A549 (cell line): ENCODE results near the gene FOXQ1. TPM values are rescaled to one million over a fixed set of nuclear protein-coding genes. Genes with fewer than 3 reads are reported as not detected.

ENCODE experiments used
- ATAC-seq, 2 experiments: fragments of 200-7000 bp in 1 of 2; fragments of >200 bp in 1 of 2; cut with Nextera tagmentation in 1 of 2; cut with Tn5 transposase in 1 of 2; 3 replicates each; pipeline versions ENCODE4 v1.8.0 to v1.9.1; 2018 to 2020; ENCODE audit warnings: mild to moderate bottlenecking in 1 of 2, moderate library complexity in 1 of 2
- CTCF ChIA-PET: fragments of 300-600 bp; sonication (Branson Sonifier 250); formaldehyde crosslinking; extraction: SDS; loops from one replicate; lab custom pipeline; 2021; ENCODE audit warnings: antibody characterized with exemption, inconsistent platforms; lab: Yijun Ruan, JAX
- POLR2A ChIA-PET: fragments of 350-600 bp; formaldehyde crosslinking; extraction: SDS; loops from one replicate; lab custom pipeline; 2021; ENCODE audit warnings: antibody characterized with exemption, inconsistent platforms; lab: Yijun Ruan, JAX
- DNase-seq, 2 experiments: peaks; one replicate each; pipeline versions ENCODE4 v3.0.0 to v3.0.0-alpha.2; 2011 to 2016; ENCODE audit warnings: low read depth in 1 of 2, low spot score in 1 of 2
- FAIRE-seq: peaks from 2 replicates; lab custom pipeline; 2011; peaks lifted over from hg19 to GRCh38; lab: Jason Lieb, UNC
- H3K27ac ChIP-seq, 2 experiments: fragments of >200 bp; sonication (Bioruptor Twin); formaldehyde crosslinking; 3 replicates each; pipeline ENCODE4 v1.5.1; 2016 to 2017
- H3K4me1 ChIP-seq: fragments of >200 bp; sonication (Bioruptor Twin); formaldehyde crosslinking; 3 replicates; pipeline ENCODE4 v1.6.1; 2016
- H3K4me2 ChIP-seq: fragments of >200 bp; sonication (Bioruptor Twin); formaldehyde crosslinking; 3 replicates; pipeline ENCODE4 v1.6.1; 2016
- H3K4me3 ChIP-seq: fragments of >200 bp; sonication (Bioruptor Twin); formaldehyde crosslinking; 3 replicates; pipeline ENCODE4 v1.5.1; 2016
- H3K9me3 ChIP-seq: fragments of >200 bp; sonication (Bioruptor Twin); formaldehyde crosslinking; 3 replicates; pipeline ENCODE4 v1.6.1; 2016
- ATOH8 ChIP-seq: fragments of 250-450 bp; sonication (Bioruptor Pico); IDR thresholded peaks from 2 replicates; pipeline ENCODE4 v1.5.0; 2020; ENCODE audit warnings: low read depth, mild to moderate bottlenecking, moderate library complexity
- CBX2 ChIP-seq: fragments of 200-600 bp; sonication (generic); IDR thresholded peaks from 2 replicates; pipeline ENCODE4 v1.6.1; 2016; ENCODE audit warnings: low read depth, mild to moderate bottlenecking, borderline replicate concordance
- CBX8 ChIP-seq: fragments of 200-600 bp; sonication (generic); IDR thresholded peaks from 2 replicates; pipeline ENCODE4 v1.6.1; 2016
- CTCF ChIP-seq: fragments of >200 bp; sonication (Bioruptor Twin); formaldehyde crosslinking; IDR thresholded peaks from 3 replicates; pipeline ENCODE4 v1.5.1; 2016
- E2F6 ChIP-seq: IDR thresholded peaks from 2 replicates; pipeline ENCODE4 v1.6.1; 2012; ENCODE audit warnings: low read depth, borderline replicate concordance
- EHF ChIP-seq: fragments of 250-450 bp; sonication (Bioruptor Pico); IDR thresholded peaks from 2 replicates; pipeline ENCODE4 v1.5.0; 2020; ENCODE audit warnings: mild to moderate bottlenecking
- FOSL2 ChIP-seq, 2 experiments: fragments of 450-650 bp in 1 of 2; fragments of >200 bp in 1 of 2; sonication (Bioruptor Twin) in 1 of 2; formaldehyde crosslinking; IDR thresholded peaks; 2 replicates each; pipeline versions ENCODE4 v1.5.0 to v1.6.1; 2016 to 2020; ENCODE audit warnings: mild to moderate bottlenecking in 1 of 2, moderate library complexity in 1 of 2
- FOXS1 ChIP-seq: fragments of 250-450 bp; sonication (Bioruptor Pico); IDR thresholded peaks from 2 replicates; pipeline ENCODE4 v1.5.0; 2020; ENCODE audit warnings: mild to moderate bottlenecking, moderate library complexity
- HEYL ChIP-seq: fragments of 250-450 bp; sonication (Bioruptor Pico); IDR thresholded peaks from 2 replicates; pipeline ENCODE4 v1.8.0; 2021; ENCODE audit warnings: mild to moderate bottlenecking, moderate library complexity
- HMGXB4 ChIP-seq: fragments of 250-450 bp; sonication (Bioruptor Pico); IDR thresholded peaks from 2 replicates; pipeline ENCODE4 v1.5.0; 2021; ENCODE audit warnings: mild to moderate bottlenecking, moderate library complexity, borderline replicate concordance
- HOXB13 ChIP-seq: fragments of 250-450 bp; sonication (Bioruptor Pico); IDR thresholded peaks from 2 replicates; pipeline ENCODE4 v1.5.0; 2020; ENCODE audit warnings: low read depth, mild to moderate bottlenecking, moderate library complexity
- JUNB ChIP-seq: fragments of >200 bp; sonication (Bioruptor Twin); formaldehyde crosslinking; IDR thresholded peaks from 2 replicates; pipeline ENCODE4 v1.6.1; 2016
- MAFK ChIP-seq: fragments of 450-650 bp; IDR thresholded peaks from 2 replicates; pipeline ENCODE4 v1.6.1; 2014; ENCODE audit not compliant: partially characterized antibody
- MYC ChIP-seq: IDR thresholded peaks from 2 replicates; pipeline ENCODE4 v1.6.1; 2012; ENCODE audit warnings: mild to moderate bottlenecking, inconsistent platforms, low read length, improper control_type of control experiment, borderline replicate concordance
- PHF8 ChIP-seq: fragments of 200-600 bp; sonication (generic); IDR thresholded peaks from 2 replicates; pipeline ENCODE4 v1.6.1; 2016; ENCODE audit warnings: low read depth, mild to moderate bottlenecking, antibody characterized with exemption, moderate library complexity, borderline replicate concordance
- POLR2AphosphoS2 ChIP-seq: conservative IDR thresholded peaks from 2 replicates; pipeline ENCODE4 v1.6.1; 2012; ENCODE audit warnings: low read length, improper control_type of control experiment, inconsistent platforms
- RFX5 ChIP-seq: fragments of 450-650 bp; IDR thresholded peaks from 2 replicates; pipeline ENCODE4 v1.7.1; 2014; ENCODE audit warnings: antibody characterized with exemption, mild to moderate bottlenecking, moderate library complexity
- SMC3 ChIP-seq: fragments of >200 bp; sonication (Bioruptor Twin); formaldehyde crosslinking; IDR thresholded peaks from 3 replicates; pipeline ENCODE4 v1.6.1; 2018; ENCODE audit warnings: inconsistent platforms
- TFCP2L1 ChIP-seq: fragments of 250-450 bp; sonication (Bioruptor Pico); IDR thresholded peaks from 2 replicates; pipeline ENCODE4 v1.5.0; 2021; ENCODE audit warnings: mild to moderate bottlenecking
- TP53 ChIP-seq: fragments of 250-450 bp; sonication (Bioruptor Pico); IDR thresholded peaks from 2 replicates; pipeline ENCODE4 v1.5.0; 2021; ENCODE audit warnings: mild to moderate bottlenecking, moderate library complexity
- ZFP36 ChIP-seq: fragments of 450-650 bp; IDR thresholded peaks from 2 replicates; pipeline ENCODE4 v1.6.1; 2014; ENCODE audit warnings: borderline replicate concordance; ENCODE audit not compliant: partially characterized antibody
- ZNF302 ChIP-seq: fragments of 250-450 bp; sonication (Bioruptor Pico); IDR thresholded peaks from 2 replicates; pipeline ENCODE4 v1.9.0; 2021; ENCODE audit warnings: inconsistent platforms, mild to moderate bottlenecking, moderate library complexity
- ZSCAN20 ChIP-seq: fragments of 250-450 bp; sonication (Bioruptor Pico); IDR thresholded peaks from 2 replicates; pipeline ENCODE4 v1.8.0; 2022; ENCODE audit warnings: mild to moderate bottlenecking, moderate library complexity
- WGBS: methylation state at CpG from one replicate; pipeline ENCODE4 v1.1.6; 2017; ENCODE audit errors: missing lambda C conversion rate; 5-methylcytosine and 5-hydroxymethylcytosine counted together
- polyA plus RNA-seq, 4 experiments: library from polyadenylated mRNA; depleted of rRNA in 3 of 4; stranded (reverse); fragments of >200 nt; fragmentation: RNase III in 1 of 4; extraction: RNeasy Plus Mini Kit Qiagen cat#74134 plus additional on column Dnase treatment in 1 of 4; gene quantifications; 2 replicates in 3 of 4; 3 replicates in 1 of 4; pipeline ENCODE4 v1.2.3, GENCODE V29; 2011 to 2017

The FOXQ1 gene
- polyA plus RNA-seq, 2 of the 4 experiments (the other 2 are of a cell fraction) = 3.5 to 3.6 TPM

- no peak overlapping the region for H3K27ac ChIP-seq
- no peak for TF ChIP-seq FOSL2 (IDR thresholded peaks at IDR 0.05)
- peak; percentile 34; the same call in 1 of the 2 replicates for TF ChIP-seq FOSL2 (CRISPR knock-in tag; IDR thresholded peaks at IDR 0.05)
- TF ChIP-seq EHF (CRISPR knock-in tag) = no peak
- TF ChIP-seq CBX8 = no peak
- no peak for TF ChIP-seq PHF8
- no peak for TF ChIP-seq CBX2
- WGBS = 73% methylated on average over 5 of the region's 5 CpGs
- FAIRE-seq = no peak
- H3K9me3 ChIP-seq = peaks cover 14% of the 10 kb centered on the region; the same call in 2 of the 3 replicates
- H3K4me2 ChIP-seq = no peak overlapping the region
- H3K4me1 ChIP-seq = no peaks in the 10 kb centered on the region
- ATAC-seq = no peak
- ChIA-PET CTCF (interaction anchor here (0.6 to 1.4 kb wide), 7 partner anchors 8 to 991 kb away, joined by 3 to 6 read pairs (median 3); no protein-coding TSS in a partner anchor), POLR2A (no interaction called here)
- no peak overlapping the region for H3K4me3 ChIP-seq
- no peak for DNase-seq
Observed at GRCh38 chr6:1346558-1347091, 34.7 kb downstream of the FOXQ1 start.

GRCh38 chr6:1347161-1347560, 35.3 kb downstream of the FOXQ1 start:
- POLR2A ChIA-PET = no interaction called here
- Histone ChIP-seq H3K27ac (no peak overlapping the region), H3K9me3 (peaks cover 18% of the 10 kb centered on the region), H3K4me1 (no peaks in the 10 kb centered on the region), H3K4me3 (no peak overlapping the region), H3K4me2 (no peak overlapping the region)
- ATAC-seq = no peak
- CTCF ChIA-PET = interaction anchor here (0.6 to 1.4 kb wide), 6 partner anchors 8 to 991 kb away, joined by 3 to 6 read pairs (median 3); no protein-coding TSS in a partner anchor
- WGBS = 90% methylated on average over 3 of the region's 3 CpGs
- no peak for DNase-seq
- no peak for FAIRE-seq
- TF ChIP-seq MYC = no peak
- TF ChIP-seq HMGXB4 (CRISPR knock-in tag) = no peak
- no peak for TF ChIP-seq ZFP36
- TF ChIP-seq ZNF302 (CRISPR knock-in tag) = no peak
- no peak for TF ChIP-seq SMC3
- TF ChIP-seq POLR2AphosphoS2 = no peak
- no peak for TF ChIP-seq MAFK

GRCh38 chr6:1348675-1349074, 36.8 kb downstream of the FOXQ1 start:
- Histone ChIP-seq H3K27ac (no peak overlapping the region), H3K4me1 (no peaks in the 10 kb centered on the region), H3K4me3 (no peak overlapping the region), H3K4me2 (no peak overlapping the region), H3K9me3 (peaks cover 20% of the 10 kb centered on the region)
- 80% methylated on average over 1 of the region's 1 CpG for WGBS
- no peak for FAIRE-seq
- ChIA-PET CTCF (no interaction called here), POLR2A (no interaction called here)
- DNase-seq = no peak
- no peak for ATAC-seq
- TF ChIP-seq RFX5 = no peak
- TF ChIP-seq SMC3 = no peak
- TF ChIP-seq JUNB = no peak
- TF ChIP-seq MYC = no peak
- TF ChIP-seq TFCP2L1 = no peak
- TF ChIP-seq ZSCAN20 = no peak
- no peak for TF ChIP-seq ZFP36
- TF ChIP-seq ATOH8 = no peak
- TF ChIP-seq FOXS1 (CRISPR knock-in tag) = no peak
- TF ChIP-seq CBX8 = no peak
- TF ChIP-seq PHF8 = no peak
- no peak for TF ChIP-seq HMGXB4 (CRISPR knock-in tag)
- no peak for TF ChIP-seq CBX2
- TF ChIP-seq POLR2AphosphoS2 = no peak
- TF ChIP-seq E2F6 = no peak
- TF ChIP-seq HEYL = no peak
- TF ChIP-seq TP53 (CRISPR knock-in tag) = no peak
- no peak for TF ChIP-seq HOXB13 (CRISPR knock-in tag)
- no peak for TF ChIP-seq CTCF
